ENCODE measurements around the gene KIF5C.

The KIF5C gene

GRCh38 chr2:148865512-148865911 lies 9.5 kb upstream of the KIF5C start:
- no peak overlapping the region for H3K27ac ChIP-seq (ENCODE audit: low read depth, low read length)
- no peak overlapping the region for H3K9ac ChIP-seq (ENCODE audit: low read length)
- peaks cover 5% of the 10 kb centered on the region; the same call in 1 of the 2 replicates for H3K27me3 ChIP-seq (ENCODE audit: control insufficient read depth, insufficient read depth, low read length)
- peaks cover 6% of the 10 kb centered on the region; the same call in 1 of the 2 replicates for H3K4me1 ChIP-seq (ENCODE audit: control insufficient read depth, insufficient read depth, low read length)
- H3K36me3 ChIP-seq (ENCODE audit: control insufficient read depth, insufficient read depth, low read length): no peaks in the 10 kb centered on the region
- H3K4me3 ChIP-seq (ENCODE audit: low read depth, low read length): no peak overlapping the region
- no peaks in the 10 kb centered on the region for H3K9me3 ChIP-seq (ENCODE audit: control insufficient read depth, insufficient read depth, low read depth, low read length)

GRCh38 chr2:148866091-148866490 lies 8.9 kb upstream of the KIF5C start:
- peaks cover 5% of the 10 kb centered on the region; the same call in 1 of the 2 replicates for H3K27me3 ChIP-seq (ENCODE audit: control insufficient read depth, insufficient read depth, low read length)
- no peaks in the 10 kb centered on the region for H3K9me3 ChIP-seq (ENCODE audit: control insufficient read depth, insufficient read depth, low read depth, low read length)
- H3K4me1 ChIP-seq (ENCODE audit: control insufficient read depth, insufficient read depth, low read length): peaks cover 6% of the 10 kb centered on the region; the same call in 1 of the 2 replicates
- H3K9ac ChIP-seq (ENCODE audit: low read length): no peak overlapping the region
- H3K36me3 ChIP-seq (ENCODE audit: control insufficient read depth, insufficient read depth, low read length): no peaks in the 10 kb centered on the region
- no peak overlapping the region for H3K4me3 ChIP-seq (ENCODE audit: low read depth, low read length)
- no peak overlapping the region for H3K27ac ChIP-seq (ENCODE audit: low read depth, low read length)

GRCh38 chr2:148867079-148867769 lies 7.8 kb upstream of the KIF5C start:
- Histone ChIP-seq H3K9me3 (ENCODE audit: control insufficient read depth, insufficient read depth, low read depth, low read length) (no peaks in the 10 kb centered on the region), H3K4me3 (ENCODE audit: low read depth, low read length) (no peak overlapping the region), H3K36me3 (ENCODE audit: control insufficient read depth, insufficient read depth, low read length) (no peaks in the 10 kb centered on the region), H3K9ac (ENCODE audit: low read length) (no peak overlapping the region), H3K27me3 (ENCODE audit: control insufficient read depth, insufficient read depth, low read length) (peaks cover 5% of the 10 kb centered on the region; the same call in 1 of the 2 replicates), H3K4me1 (ENCODE audit: control insufficient read depth, insufficient read depth, low read length) (peaks cover 6% of the 10 kb centered on the region; the same call in 1 of the 2 replicates), H3K27ac (ENCODE audit: low read depth, low read length) (no peak overlapping the region)

- H3K9ac ChIP-seq (ENCODE audit: low read length): peak overlapping the region; percentile 82
- no peak overlapping the region for H3K27ac ChIP-seq (ENCODE audit: low read depth, low read length)
- H3K36me3 ChIP-seq (ENCODE audit: control insufficient read depth, insufficient read depth, low read length): peaks cover 8% of the 10 kb centered on the region; the same call in 1 of the 2 replicates
- peaks cover 7% of the 10 kb centered on the region for H3K4me1 ChIP-seq (ENCODE audit: control insufficient read depth, insufficient read depth, low read length)
- H3K9me3 ChIP-seq (ENCODE audit: control insufficient read depth, insufficient read depth, low read depth, low read length): peaks cover 4% of the 10 kb centered on the region
- H3K27me3 ChIP-seq (ENCODE audit: control insufficient read depth, insufficient read depth, low read length): peaks cover 15% of the 10 kb centered on the region
- peak overlapping the region; percentile 68 for H3K4me3 ChIP-seq (ENCODE audit: low read depth, low read length)
Measured at GRCh38 chr2:148875387-148876051, 492 bp downstream of the KIF5C start.

- peaks cover 9% of the 10 kb centered on the region; the same call in 1 of the 2 replicates for H3K36me3 ChIP-seq (ENCODE audit: control insufficient read depth, insufficient read depth, low read length)
- H3K27me3 ChIP-seq (ENCODE audit: control insufficient read depth, insufficient read depth, low read length): peaks cover 15% of the 10 kb centered on the region
- peak overlapping the region; percentile 31; the same call in 1 of the 2 replicates for H3K27ac ChIP-seq (ENCODE audit: low read depth, low read length)
- H3K9me3 ChIP-seq (ENCODE audit: control insufficient read depth, insufficient read depth, low read depth, low read length): peaks cover 5% of the 10 kb centered on the region
- peak overlapping the region; percentile 68 for H3K4me3 ChIP-seq (ENCODE audit: low read depth, low read length)
- peaks cover 7% of the 10 kb centered on the region for H3K4me1 ChIP-seq (ENCODE audit: control insufficient read depth, insufficient read depth, low read length)
- H3K9ac ChIP-seq (ENCODE audit: low read length): peak overlapping the region; percentile 70
Measured at GRCh38 chr2:148876202-148876594, 1.2 kb downstream of the KIF5C start.

- peak overlapping the region; percentile 68 for H3K4me3 ChIP-seq (ENCODE audit: low read depth, low read length)
- H3K36me3 ChIP-seq (ENCODE audit: control insufficient read depth, insufficient read depth, low read length): peaks cover 9% of the 10 kb centered on the region; the same call in 1 of the 2 replicates
- H3K9me3 ChIP-seq (ENCODE audit: control insufficient read depth, insufficient read depth, low read depth, low read length): peaks cover 5% of the 10 kb centered on the region
- no peak overlapping the region for H3K27ac ChIP-seq (ENCODE audit: low read depth, low read length)
- peaks cover 15% of the 10 kb centered on the region for H3K27me3 ChIP-seq (ENCODE audit: control insufficient read depth, insufficient read depth, low read length)
- no peak overlapping the region for H3K9ac ChIP-seq (ENCODE audit: low read length)
- peaks cover 7% of the 10 kb centered on the region for H3K4me1 ChIP-seq (ENCODE audit: control insufficient read depth, insufficient read depth, low read length)
Measured at GRCh38 chr2:148876595-148877402, 1.8 kb downstream of the KIF5C start.

- H3K9me3 ChIP-seq (ENCODE audit: control insufficient read depth, insufficient read depth, low read depth, low read length): peaks cover 5% of the 10 kb centered on the region
- H3K36me3 ChIP-seq (ENCODE audit: control insufficient read depth, insufficient read depth, low read length): peaks cover 9% of the 10 kb centered on the region; the same call in 1 of the 2 replicates
- peak overlapping the region; percentile 68 for H3K4me3 ChIP-seq (ENCODE audit: low read depth, low read length)
- no peak overlapping the region for H3K9ac ChIP-seq (ENCODE audit: low read length)
- peaks cover 14% of the 10 kb centered on the region for H3K27me3 ChIP-seq (ENCODE audit: control insufficient read depth, insufficient read depth, low read length)
- peaks cover 7% of the 10 kb centered on the region for H3K4me1 ChIP-seq (ENCODE audit: control insufficient read depth, insufficient read depth, low read length)
- no peak overlapping the region for H3K27ac ChIP-seq (ENCODE audit: low read depth, low read length)
Measured at GRCh38 chr2:148877403-148877740, 2.3 kb downstream of the KIF5C start.

GRCh38 chr2:148880636-148881035 lies 5.6 kb downstream of the KIF5C start:
- H3K4me3 ChIP-seq (ENCODE audit: low read depth, low read length): no peak overlapping the region
- H3K9me3 ChIP-seq (ENCODE audit: control insufficient read depth, insufficient read depth, low read depth, low read length): peaks cover 5% of the 10 kb centered on the region
- H3K27ac ChIP-seq (ENCODE audit: low read depth, low read length): no peak overlapping the region
- H3K9ac ChIP-seq (ENCODE audit: low read length): no peak overlapping the region
- H3K27me3 ChIP-seq (ENCODE audit: control insufficient read depth, insufficient read depth, low read length): no peaks in the 10 kb centered on the region
- peaks cover 9% of the 10 kb centered on the region; the same call in 1 of the 2 replicates for H3K36me3 ChIP-seq (ENCODE audit: control insufficient read depth, insufficient read depth, low read length)
- peaks cover 7% of the 10 kb centered on the region for H3K4me1 ChIP-seq (ENCODE audit: control insufficient read depth, insufficient read depth, low read length)

- H3K36me3 ChIP-seq (ENCODE audit: control insufficient read depth, insufficient read depth, low read length): peaks cover 9% of the 10 kb centered on the region; the same call in 1 of the 2 replicates
- H3K27ac ChIP-seq (ENCODE audit: low read depth, low read length): no peak overlapping the region
- H3K4me3 ChIP-seq (ENCODE audit: low read depth, low read length): no peak overlapping the region
- peaks cover 6% of the 10 kb centered on the region for H3K4me1 ChIP-seq (ENCODE audit: control insufficient read depth, insufficient read depth, low read length)
- H3K9ac ChIP-seq (ENCODE audit: low read length): no peak overlapping the region
- peaks cover 5% of the 10 kb centered on the region for H3K9me3 ChIP-seq (ENCODE audit: control insufficient read depth, insufficient read depth, low read depth, low read length)
- no peaks in the 10 kb centered on the region for H3K27me3 ChIP-seq (ENCODE audit: control insufficient read depth, insufficient read depth, low read length)
Measured at GRCh38 chr2:148882051-148882450, 7.0 kb downstream of the KIF5C start.

- peaks cover 15% of the 10 kb centered on the region for H3K4me1 ChIP-seq (ENCODE audit: control insufficient read depth, insufficient read depth, low read length)
- no peak overlapping the region for H3K27ac ChIP-seq (ENCODE audit: low read depth, low read length)
- peaks cover 4% of the 10 kb centered on the region for H3K9me3 ChIP-seq (ENCODE audit: control insufficient read depth, insufficient read depth, low read depth, low read length)
- H3K9ac ChIP-seq (ENCODE audit: low read length): no peak overlapping the region
- no peaks in the 10 kb centered on the region for H3K27me3 ChIP-seq (ENCODE audit: control insufficient read depth, insufficient read depth, low read length)
- H3K4me3 ChIP-seq (ENCODE audit: low read depth, low read length): no peak overlapping the region
- H3K36me3 ChIP-seq (ENCODE audit: control insufficient read depth, insufficient read depth, low read length): peaks cover 4% of the 10 kb centered on the region; the same call in 1 of the 2 replicates
Measured at GRCh38 chr2:148885209-148885608, 10.2 kb downstream of the KIF5C start.

Measured in HUES6 (cell line).